Sigmoid colon (tissue), 7 donors: ENCODE data around the gene VPS54. TPM values are rescaled to one million over a fixed set of nuclear protein-coding genes. Genes with fewer than 3 reads are reported as not detected.

ENCODE experiments used
- DNase-seq: peaks from one replicate; pipeline ENCODE4 v3.0.0-alpha.2; 2019
- H3K27ac ChIP-seq, 4 donors: fragments of 200-600 bp; sonication (generic); one replicate each; pipeline ENCODE4 v1.5.1; 2016 to 2019; ENCODE audit warnings: mild to moderate bottlenecking in 1 of 4
- H3K27me3 ChIP-seq, 3 donors: fragments of 200-600 bp; sonication (generic); one replicate each; pipeline ENCODE4 v1.5.1; 2019; ENCODE audit warnings: mild to moderate bottlenecking in 1 of 3
- H3K36me3 ChIP-seq, 4 donors: fragments of 200-600 bp; sonication (generic); one replicate each; pipeline ENCODE4 v1.5.1; 2016 to 2019
- H3K4me1 ChIP-seq, 4 donors: fragments of 200-600 bp; sonication (generic); one replicate each; pipeline ENCODE4 v1.5.1; 2017 to 2019
- H3K4me3 ChIP-seq, 4 donors: fragments of 200-600 bp; sonication (generic); one replicate each; pipeline ENCODE4 v1.5.1; 2017 to 2019; ENCODE audit warnings: mild to moderate bottlenecking in 2 of 4, moderate library complexity in 1 of 4
- H3K9me3 ChIP-seq, 4 donors: fragments of 200-600 bp in 3 of 4; sonication (generic) in 3 of 4; one replicate each; pipeline versions ENCODE4 v1.5.1 to v1.6.1; 2013 to 2019
- CTCF ChIP-seq, 4 experiments: fragments of 450-650 bp in 3 of 4; fragments of 200-600 bp in 1 of 4; IDR thresholded peaks; one replicate each; pipeline ENCODE4 v1.5.1; 2016 to 2019; ENCODE audit warnings: antibody characterized with exemption in 4 of 4, mild to moderate bottlenecking in 3 of 4, moderate library complexity in 2 of 4
- EP300 ChIP-seq, 4 donors: sonication (generic); formaldehyde crosslinking; IDR thresholded peaks; one replicate each; pipeline ENCODE4 v1.6.1; 2017; ENCODE audit warnings: antibody characterized with exemption in 4 of 4
- POLR2A ChIP-seq, 2 donors: fragments of 450-650 bp; IDR thresholded peaks; one replicate each; pipeline ENCODE4 v1.6.1; 2016; ENCODE audit warnings: antibody characterized with exemption in 2 of 2, mild to moderate bottlenecking in 2 of 2, moderate library complexity in 2 of 2
- POLR2AphosphoS5 ChIP-seq, 4 donors: sonication (generic); formaldehyde crosslinking; IDR thresholded peaks; one replicate each; pipeline ENCODE4 v1.6.1; 2017; ENCODE audit warnings: antibody characterized with exemption in 4 of 4
- WGBS, 2 donors: extraction: QIAGEN DNeasy Blood & Tissue Kit; methylation state at CpG; one replicate each; pipeline ENCODE4 v1.1.7; 2013; 5-methylcytosine and 5-hydroxymethylcytosine counted together
- intact Hi-C: fragments of 100-400 bp; cut with DNase I; formaldehyde crosslinking; loops from one replicate; pipeline ENCODE4 v1.15.1; 2023
- polyA plus RNA-seq, 3 donors: library from polyadenylated mRNA; stranded (reverse); fragments of 200-250 nt; gene quantifications; one replicate each; pipeline ENCODE4 v1.2.3, GENCODE V29; 2013
- total RNA-seq, 4 donors: library from RNA; depleted of rRNA; stranded (reverse); fragments of >200 nt; gene quantifications; one replicate each; pipeline ENCODE4 v1.1.0, GENCODE V29; 2016
- donor health status: healthy with polysubstance abuse.
- donor health status: Bipolar disorder and iron deficiency.
- donor health status: healthy.

Gene VPS54
- total RNA-seq, result 10 to 100 TPM; 24.9 to 27.5 (median 27.2) TPM
- 10 to 100 TPM in 2 of 3 donors, 1 to 10 TPM in 1; 9.7 to 11.2 (median 10.2) TPM for polyA plus RNA-seq

DNA sequence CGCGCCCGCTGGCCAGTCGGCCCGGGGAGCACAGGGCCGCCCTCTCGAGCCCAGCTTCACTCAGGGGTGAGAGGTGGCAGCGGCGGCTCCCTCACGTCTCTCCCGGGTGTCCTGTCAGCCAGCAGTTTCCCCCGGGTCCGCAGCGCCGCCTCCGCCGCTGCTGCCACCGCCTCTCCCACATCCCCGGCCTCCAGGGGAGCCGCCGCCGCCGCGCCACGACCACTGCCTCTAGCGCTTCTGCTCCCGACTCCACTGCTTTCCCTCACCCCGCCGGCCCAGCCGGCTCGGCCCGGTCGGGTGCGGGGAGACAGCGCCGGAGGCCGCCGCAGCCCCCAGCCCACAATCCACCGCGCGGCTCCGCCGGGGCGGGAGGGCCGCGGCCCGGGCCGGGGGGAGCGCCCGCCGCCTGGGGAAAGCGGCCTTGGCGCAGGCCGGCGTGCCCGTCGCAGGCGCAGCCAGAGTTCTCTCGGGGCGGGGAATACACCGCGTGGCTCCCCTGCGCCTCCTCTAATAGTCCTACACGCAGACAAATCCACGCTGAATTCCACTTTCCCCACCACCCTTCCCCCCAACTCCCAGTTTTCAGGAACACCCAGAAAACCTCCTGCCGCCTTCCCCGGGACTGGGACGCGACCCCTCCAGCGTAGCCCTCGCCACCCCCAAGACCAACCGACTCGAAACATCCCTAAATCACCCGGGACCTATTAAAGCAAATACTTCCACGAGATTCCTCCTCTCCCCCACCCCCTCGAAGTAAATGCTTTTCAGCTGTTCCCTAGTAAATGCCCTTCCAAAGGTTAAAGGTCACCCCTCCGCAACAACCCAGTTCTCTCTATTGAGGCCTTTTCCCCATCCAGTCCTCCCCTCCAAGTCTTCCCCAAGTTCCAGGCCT is at the start of gene VPS54:
VPS54 (minus strand) TSS at position 346 of the 892 bp plus-strand sequence. CDS start 35,429 bp downstream, outside the sequence.
- WGBS, 2 donors, result 1 to 2% methylated on average over 77 of the region's 77 CpGs
- H3K36me3 ChIP-seq, result no peaks in the 10 kb centered on the region
- H3K9me3 ChIP-seq, result no peaks in the 10 kb centered on the region
- intact Hi-C loops, result loop anchor here (5.0 kb wide), 1 partner anchor 177 kb away; the partner anchor contains the start of gene UGP2
- peak; percentile 82 for DNase-seq
- H3K4me1 ChIP-seq, result peaks cover 0 to 46% (median 39%) of the 10 kb centered on the region in 4 donors
- H3K27ac ChIP-seq, result peak within 1 kb of the TSS; percentile 96 to 99 (median 97)
- peak; percentile 34 to 89 (median 72) for TF ChIP-seq POLR2AphosphoS5 (IDR thresholded peaks at IDR 0.05)
- TF ChIP-seq EP300 (IDR thresholded peaks at IDR 0.05), result no peak
- TF ChIP-seq CTCF (IDR thresholded peaks at IDR 0.05), result peak in 1 of 4 experiments; percentile 23
- peak; percentile 24 to 44 for TF ChIP-seq POLR2A (IDR thresholded peaks at IDR 0.05)
- H3K4me3 ChIP-seq, result peak within 1 kb of the TSS; percentile 75 to 97 (median 82)
- H3K27me3 ChIP-seq, result no peaks in the 10 kb centered on the region

GRCh38 chr2:64067326-64067725 is 48.1 kb upstream of the VPS54 start:
- WGBS, 2 donors, result 59 to 64% methylated on average over 1 of the region's 1 CpG
- intact Hi-C loops, result no loop called here

DNA sequence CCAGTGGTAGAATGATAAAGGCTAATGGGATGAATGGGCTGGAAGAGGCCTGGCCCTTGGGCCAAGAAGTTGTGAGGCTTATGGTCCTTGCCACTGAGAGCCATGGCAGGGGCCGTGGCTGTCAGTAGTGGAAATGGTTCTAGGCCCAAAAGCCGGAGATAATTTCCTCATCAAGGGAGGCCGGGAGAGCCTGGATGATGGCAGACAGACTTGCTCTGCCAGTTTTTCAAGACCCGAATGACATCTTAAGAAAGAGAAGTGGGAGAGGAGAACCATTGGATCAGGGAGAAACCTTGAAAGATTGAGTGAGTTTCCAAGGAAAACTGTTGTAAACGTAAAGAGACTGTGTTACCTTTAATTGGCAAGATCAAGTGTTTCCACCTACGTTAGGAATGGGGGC is 46.3 kb upstream of the VPS54 start:
- 45 to 75% methylated on average over 6 of the region's 6 CpGs for whole genome bisulfite sequencing, 2 donors
- Histone ChIP-seq H3K27me3 (no peaks in the 10 kb centered on the region), H3K4me1 (peaks cover 0 to 15% (median 12%) of the 10 kb centered on the region in 4 donors), H3K27ac (peak overlapping the region in 1 of 4 donors; percentile 53), H3K4me3 (no peak overlapping the region), H3K9me3 (no peaks in the 10 kb centered on the region), H3K36me3 (no peaks in the 10 kb centered on the region)
- intact Hi-C loops, result no loop called here
- DNase-seq, result no peak
- no peak for TF ChIP-seq EP300 (IDR thresholded peaks at IDR 0.05)
- TF ChIP-seq CTCF (IDR thresholded peaks at IDR 0.05), result no peak
- TF ChIP-seq POLR2AphosphoS5 (IDR thresholded peaks at IDR 0.05), result no peak
- no peak for TF ChIP-seq POLR2A (IDR thresholded peaks at IDR 0.05)

More at GRCh38 chr2:64067326-64067725, 48.1 kb upstream of the VPS54 start:
- Histone ChIP-seq H3K9me3 (no peaks in the 10 kb centered on the region), H3K27me3 (no peaks in the 10 kb centered on the region), H3K4me1 (peaks cover 0 to 15% (median 12%) of the 10 kb centered on the region in 4 donors), H3K36me3 (no peaks in the 10 kb centered on the region), H3K4me3 (no peak overlapping the region), H3K27ac (no peak overlapping the region)
- no peak for DNase-seq
- TF ChIP-seq POLR2A (IDR thresholded peaks at IDR 0.05) (no peak), CTCF (IDR thresholded peaks at IDR 0.05) (no peak), POLR2AphosphoS5 (IDR thresholded peaks at IDR 0.05) (no peak), EP300 (IDR thresholded peaks at IDR 0.05) (no peak)

DNA sequence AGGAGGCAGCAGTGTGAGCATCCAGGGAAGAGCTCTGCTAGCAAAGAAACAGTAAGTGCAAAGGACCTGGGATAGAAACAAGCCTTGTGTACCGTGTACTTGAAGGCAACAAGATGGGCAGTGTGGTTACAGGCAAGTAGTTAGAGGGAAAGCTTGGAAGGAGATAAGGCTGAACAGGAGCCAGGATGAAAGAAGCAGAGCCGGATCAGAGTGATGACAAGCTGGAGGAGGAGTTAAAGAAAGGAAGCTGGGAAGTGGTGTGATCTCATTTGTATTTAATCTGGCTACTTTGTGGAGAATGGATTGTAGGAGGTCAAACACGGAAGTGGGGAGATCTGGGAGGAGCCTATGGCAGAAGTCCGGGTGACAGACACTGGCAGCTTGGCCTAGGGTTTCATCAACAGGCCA is 44.7 kb upstream of the VPS54 start:
- Histone ChIP-seq H3K27me3 (no peaks in the 10 kb centered on the region), H3K4me1 (peaks cover 0 to 15% (median 12%) of the 10 kb centered on the region in 4 donors), H3K27ac (peak overlapping the region; percentile 1 to 57 (median 54)), H3K36me3 (no peaks in the 10 kb centered on the region), H3K4me3 (no peak overlapping the region), H3K9me3 (no peaks in the 10 kb centered on the region)
- TF ChIP-seq POLR2AphosphoS5 (IDR thresholded peaks at IDR 0.05), result no peak
- DNase-seq, result no peak
- WGBS, 2 donors, result 21 to 57% methylated on average over 4 of the region's 4 CpGs
- intact Hi-C loops, result no loop called here

- DNase-seq, result no peak
- intact Hi-C loops, result no loop called here
- no peak overlapping the region for H3K4me3 ChIP-seq
- WGBS, 2 donors, result 52 to 74% methylated on average over 3 of the region's 3 CpGs
- peaks cover 0 to 15% (median 12%) of the 10 kb centered on the region in 4 donors for H3K4me1 ChIP-seq
- no peaks in the 10 kb centered on the region for H3K9me3 ChIP-seq
- H3K27me3 ChIP-seq, result no peaks in the 10 kb centered on the region
- TF ChIP-seq EP300 (IDR thresholded peaks at IDR 0.05) (no peak), CTCF (IDR thresholded peaks at IDR 0.05) (no peak), POLR2A (IDR thresholded peaks at IDR 0.05) (no peak), POLR2AphosphoS5 (IDR thresholded peaks at IDR 0.05) (no peak)
- no peaks in the 10 kb centered on the region for H3K36me3 ChIP-seq
- H3K27ac ChIP-seq, result peak overlapping the region; percentile 1 to 57 (median 54)
Measured at GRCh38 chr2:64063454-64063853, 44.2 kb upstream of the VPS54 start.
